Motor neuron (in vitro differentiated cells): ENCODE results near the gene SERTAD1. TPM values are rescaled to one million over a fixed set of nuclear protein-coding genes. Genes with fewer than 3 reads are reported as not detected.
"Not testable (repeated sequence)": the region's sequence is repeated elsewhere in the genome, so short reads cannot be mapped to it uniquely, and the experiment has no call there.

Source experiments
- ATAC-seq, 8 experiments: fragments of 200-7000 bp; cut with Tn5 transposase; replicated peaks in 6 of 8; 2 replicates each; pipeline ENCODE4 v1.8.0; 2021; ENCODE audit warnings: mild to moderate bottlenecking in 8 of 8, moderate library complexity in 8 of 8
- H3K27ac ChIP-seq, 2 donors: fragments of 250-450 bp; sonication (Bioruptor Pico); 2 replicates each; pipeline ENCODE4 v1.9.0; 2021; ENCODE audit warnings: antibody characterized with exemption in 2 of 2, mild to moderate bottlenecking in 2 of 2, moderate library complexity in 1 of 2
- H3K4me1 ChIP-seq, 2 donors: fragments of 250-450 bp; sonication (Bioruptor Pico); replicated peaks in 1 of 2; 2 replicates each; pipeline ENCODE4 v1.6.1; 2021; ENCODE audit warnings: antibody characterized with exemption in 2 of 2, mild to moderate bottlenecking in 2 of 2, moderate library complexity in 1 of 2
- H3K4me3 ChIP-seq, 5 donors: fragments of 250-450 bp; sonication (Bioruptor Pico); 2 replicates each; pipeline ENCODE4 v1.9.0; 2021; ENCODE audit warnings: antibody characterized with exemption in 5 of 5, mild to moderate bottlenecking in 5 of 5, moderate library complexity in 4 of 5
- WGBS, 10 experiments: fragments of 450-650 bp; shearing (Covaris generic); methylation state at CpG; one replicate each; pipeline ENCODE4 v1.0.0; 2022; 5-methylcytosine and 5-hydroxymethylcytosine counted together
- in situ Hi-C, 9 experiments: fragments of 400-800 bp; cut with MboI; loops; one replicate each; pipeline ENCODE4 v1.15.0; 2021; ENCODE audit warnings: low sequenced_read_pairs in 9 of 9, low pct_unique_long_range_greater_than_20kb in 2 of 9; ENCODE audit not compliant: unreplicated experiment in 9 of 9
- total RNA-seq, 8 experiments: library from RNA; unstranded; fragments of 300-600 nt; gene quantifications; 2 replicates each; pipeline versions ENCODE4 v1.2.3 to v1.2.4, GENCODE V29; 2022

Gene SERTAD1
- total RNA-seq, 8 experiments from 2014 or later: 2.6 to 14.8 (median 3.5) TPM

DNA sequence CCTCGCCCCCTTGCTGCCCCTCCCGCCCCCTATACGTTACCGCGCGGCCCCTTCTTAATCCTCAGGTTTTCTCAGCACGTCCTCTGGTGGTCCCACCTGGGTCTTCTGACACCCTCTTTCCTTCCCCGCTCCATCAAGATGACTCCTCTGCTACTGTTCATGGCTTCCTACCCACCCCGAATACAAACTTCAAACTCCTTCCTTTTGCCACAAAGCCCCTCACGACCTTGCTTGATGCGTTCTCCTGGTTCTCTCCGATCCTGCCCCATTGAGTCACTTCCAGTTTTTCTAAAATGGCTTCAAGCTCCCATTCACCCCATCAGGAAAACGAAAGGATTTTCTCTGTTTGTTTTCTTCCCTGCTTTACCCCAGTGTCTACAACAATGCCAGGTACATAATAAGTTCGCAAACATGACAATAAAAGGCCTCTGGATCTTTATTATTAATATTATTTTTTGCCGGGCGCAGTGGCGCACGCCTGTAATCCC, 19.1 kb upstream of the SERTAD1 start:
- H3K27ac ChIP-seq: peak overlapping the region; percentile 86 to 92
- 8 to 56% (median 20%) methylated on average over 1 to 11 of the region's 18 CpGs; no CpG with 5 or more reads in 1 of the 10 experiments for WGBS, 10 experiments
- peaks cover 12 to 21% of the 10 kb centered on the region in 2 donors for H3K4me1 ChIP-seq
- no peak for ATAC-seq
- in situ Hi-C loops: no loop called here
- peak overlapping the region; percentile 52 to 86 (median 66) for H3K4me3 ChIP-seq

DNA sequence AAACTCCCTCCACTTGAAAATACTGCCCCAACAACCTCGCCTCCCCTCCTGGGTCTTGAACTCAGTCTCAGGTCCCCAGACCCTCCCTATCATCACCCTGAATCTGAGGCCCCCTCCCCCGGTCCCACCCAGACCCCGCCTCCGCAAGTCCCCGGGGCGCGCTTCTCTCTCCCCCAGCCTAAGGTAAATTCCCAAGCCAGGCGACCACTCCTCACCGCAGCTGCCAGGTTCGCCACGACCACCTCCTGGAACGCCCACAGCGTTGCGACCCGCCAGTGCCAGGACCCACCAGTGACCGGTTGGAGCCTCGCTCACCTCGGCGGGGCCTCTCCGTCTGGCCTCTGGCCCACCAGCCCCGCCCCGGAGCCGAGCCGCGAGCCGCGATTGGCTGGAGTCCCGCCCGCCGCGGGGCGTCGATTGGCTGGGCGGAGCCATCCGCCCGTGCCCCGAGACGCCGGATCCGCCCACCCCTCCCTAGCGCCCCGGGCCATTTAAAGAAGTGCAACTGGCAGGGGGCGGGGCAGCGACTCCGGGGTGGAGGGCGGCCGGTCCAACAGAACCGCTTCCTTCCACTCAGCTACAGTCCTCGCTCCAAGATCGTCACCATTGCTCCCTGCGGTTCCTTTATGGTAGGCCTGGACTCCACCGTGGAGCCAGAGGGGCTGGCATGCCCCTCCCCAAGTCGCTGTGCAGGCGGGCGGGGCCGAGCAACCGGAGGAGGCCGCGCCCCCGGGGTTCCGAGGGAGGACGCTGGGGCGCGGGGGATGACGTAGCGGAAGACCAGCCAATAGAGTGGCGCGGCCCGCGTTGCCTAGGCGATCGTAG, 18.4 kb upstream of the SERTAD1 start, which contains the start of gene SERTAD3:
SERTAD3 (minus strand) TSS at position 336 of the 825 bp plus-strand sequence. CDS start 2,255 bp downstream, outside the sequence.
- Histone ChIP-seq H3K4me3 (peak within 1 kb of the TSS; percentile 52 to 86 (median 66)), H3K27ac (peak within 1 kb of the TSS; percentile 86 to 92), H3K4me1 (peaks cover 12 to 21% of the 10 kb centered on the region in 2 donors)
- in situ Hi-C loops: no loop called here
- peak; percentile 60 to 80 (median 76) for ATAC-seq
- WGBS, 10 experiments: no CpG with 5 or more reads among the region's 72 CpGs

DNA sequence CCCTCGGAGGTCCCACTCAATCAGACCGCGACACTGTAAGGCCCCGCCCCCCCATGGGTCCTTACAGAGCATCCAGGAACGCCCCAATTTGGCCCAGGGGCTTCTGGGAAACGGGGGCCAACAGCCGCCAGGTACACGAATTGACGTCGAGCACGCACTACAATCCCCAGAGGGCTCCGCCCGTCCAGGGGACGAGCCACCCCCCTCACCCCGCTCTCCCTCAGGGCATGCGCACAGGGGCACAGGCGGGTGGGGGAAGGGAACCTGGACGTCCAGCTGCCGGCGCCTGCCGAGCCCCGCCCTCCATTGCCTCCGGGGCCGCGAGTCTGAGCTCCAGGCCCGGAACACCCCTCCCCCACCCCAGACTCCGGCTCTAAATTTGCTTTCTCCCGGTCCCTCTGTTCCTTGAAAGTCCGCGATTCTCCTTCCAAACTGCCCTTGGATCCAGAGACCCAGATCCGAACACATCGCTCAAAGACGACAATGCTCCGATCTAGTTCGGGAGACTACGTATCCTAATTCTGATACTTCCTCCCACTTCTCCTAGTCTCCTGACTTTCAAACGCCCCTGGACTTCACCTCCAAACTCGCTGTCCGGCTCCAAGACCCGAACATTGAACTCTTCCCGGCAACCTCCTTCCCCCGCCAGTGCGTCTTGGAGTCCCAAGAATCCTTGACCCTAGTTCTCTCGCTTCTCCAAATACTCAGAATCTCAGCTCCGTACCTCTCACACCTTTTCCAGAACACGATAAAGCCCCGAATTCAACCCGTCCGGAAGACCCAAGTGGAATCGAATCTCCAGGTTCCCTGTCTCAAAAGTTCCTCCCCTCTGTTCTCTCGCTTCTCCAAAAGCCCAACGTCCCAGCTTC, 17.6 kb upstream of the SERTAD1 start:
- peak overlapping the region; percentile 52 to 86 (median 66) for H3K4me3 ChIP-seq
- in situ Hi-C loops: no loop called here
- WGBS, 10 experiments: 0 to 7% (median 0%) methylated on average over 3 to 15 of the region's 52 CpGs; no CpG with 5 or more reads in 3 of the 10 experiments
- H3K27ac ChIP-seq: peak overlapping the region; percentile 79 to 92
- ATAC-seq: peak; percentile 61 to 76 (median 70)
- H3K4me1 ChIP-seq: peaks cover 12 to 21% of the 10 kb centered on the region in 2 donors

DNA sequence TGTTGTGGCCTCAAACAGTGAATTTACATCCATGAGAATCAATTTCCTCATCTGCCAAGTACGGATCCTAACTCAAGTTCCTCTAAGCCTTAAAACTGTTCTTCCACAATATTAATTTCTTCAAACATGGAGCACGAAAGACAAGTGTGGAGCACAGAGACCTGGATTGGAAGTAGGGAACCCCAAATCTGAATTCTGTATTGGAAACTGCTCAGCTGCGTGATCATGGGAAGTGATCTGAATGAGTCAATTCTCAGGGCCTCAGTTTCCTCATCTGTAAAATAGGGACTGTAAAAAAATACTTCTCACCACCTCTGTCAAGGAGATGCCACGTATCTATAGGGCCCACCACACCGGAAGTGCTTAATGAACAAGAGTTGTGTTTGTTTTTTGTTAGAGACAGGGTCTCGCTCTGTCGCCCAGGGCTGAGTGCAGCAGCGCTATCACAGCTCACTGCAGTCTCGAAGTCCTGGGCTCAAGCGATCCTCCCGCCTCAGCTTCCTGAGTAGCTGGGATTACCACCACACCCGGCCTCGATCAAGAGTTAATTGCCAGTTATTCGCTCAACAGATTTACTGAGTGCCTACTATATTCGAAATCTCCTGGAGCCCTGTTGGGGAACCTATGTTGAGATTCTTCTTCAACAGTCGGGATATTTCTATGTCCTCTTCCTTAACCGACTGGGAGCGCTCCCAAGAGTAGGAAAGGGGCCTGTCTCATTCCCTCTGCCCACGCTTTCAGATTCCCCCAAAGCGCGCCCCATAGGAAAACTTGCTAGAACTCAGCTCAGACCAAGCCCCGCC, 16.7 kb upstream of the SERTAD1 start:
- in situ Hi-C loops: no loop called here
- peak overlapping the region; percentile 52 to 86 (median 66) for H3K4me3 ChIP-seq
- peaks cover 12 to 21% of the 10 kb centered on the region in 2 donors for H3K4me1 ChIP-seq
- 0 to 85% (median 41%) methylated on average over 3 to 9 of the region's 22 CpGs; no CpG with 5 or more reads in 2 of the 10 experiments for WGBS, 10 experiments
- peak in 2 of 8 experiments; percentile 1 to 3 for ATAC-seq
- H3K27ac ChIP-seq: no peak overlapping the region

DNA sequence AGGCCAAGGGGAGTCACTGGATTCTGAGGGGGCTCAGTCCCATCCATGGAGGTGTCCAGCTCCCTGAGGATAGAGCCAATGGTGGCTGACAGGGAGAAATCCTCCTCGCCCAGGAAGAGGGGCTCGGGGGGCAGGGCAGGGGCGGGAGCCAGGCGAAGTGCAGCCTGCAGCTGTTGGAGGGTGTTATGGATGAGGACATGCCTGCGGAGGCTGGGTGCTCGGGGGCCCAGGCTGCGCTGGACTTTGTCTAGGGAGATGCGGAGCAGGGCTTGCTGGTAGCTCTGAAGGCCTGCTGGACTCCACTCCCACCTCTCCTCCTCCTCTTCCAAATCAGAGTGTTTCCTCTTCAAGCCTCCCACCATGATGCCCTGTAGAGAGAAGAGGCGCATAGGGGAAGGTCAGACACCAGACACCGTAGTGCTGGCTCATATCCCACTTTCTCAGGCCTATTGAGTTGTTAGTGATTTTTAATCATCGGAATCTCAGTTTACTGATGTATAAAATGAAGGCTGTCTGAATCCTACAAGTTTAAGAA, 16.0 kb upstream of the SERTAD1 start:
- in situ Hi-C loops: no loop called here
- Histone ChIP-seq H3K4me1 (peaks cover 12 to 21% of the 10 kb centered on the region in 2 donors), H3K4me3 (no peak overlapping the region), H3K27ac (no peak overlapping the region)
- ATAC-seq: no peak
- 33 to 95% (median 79%) methylated on average over 1 to 4 of the region's 11 CpGs; no CpG with 5 or more reads in 6 of the 10 experiments for WGBS, 10 experiments

DNA sequence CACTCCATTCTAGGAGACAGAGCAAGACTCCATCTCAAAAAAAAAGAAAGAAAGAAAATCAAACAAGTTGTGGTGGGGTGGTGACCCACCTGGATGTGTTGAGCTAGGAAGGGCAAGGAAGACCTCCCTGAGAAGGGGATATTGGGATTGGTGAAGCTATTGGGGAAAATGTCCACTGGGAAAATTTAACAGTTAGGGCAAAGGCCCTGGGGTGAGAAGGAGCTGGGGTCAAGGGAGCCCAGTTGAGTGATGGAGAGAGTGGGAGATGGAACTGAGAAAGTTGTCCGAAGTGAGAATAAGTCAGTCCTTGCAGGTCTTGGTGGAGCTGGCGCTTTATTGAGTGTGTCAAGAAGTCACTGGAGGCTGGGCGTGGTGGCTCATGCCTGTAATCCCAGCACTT, 12.5 kb upstream of the SERTAD1 start:
- no peak overlapping the region for H3K4me3 ChIP-seq
- H3K4me1 ChIP-seq: peaks cover 7 to 13% of the 10 kb centered on the region in 2 donors
- no peak for ATAC-seq
- H3K27ac ChIP-seq: no peak overlapping the region
- 80 to 100% (median 91%) methylated on average over 1 to 3 of the region's 3 CpGs; no CpG with 5 or more reads in 4 of the 10 experiments for WGBS, 10 experiments
- in situ Hi-C loops: no loop called here

DNA sequence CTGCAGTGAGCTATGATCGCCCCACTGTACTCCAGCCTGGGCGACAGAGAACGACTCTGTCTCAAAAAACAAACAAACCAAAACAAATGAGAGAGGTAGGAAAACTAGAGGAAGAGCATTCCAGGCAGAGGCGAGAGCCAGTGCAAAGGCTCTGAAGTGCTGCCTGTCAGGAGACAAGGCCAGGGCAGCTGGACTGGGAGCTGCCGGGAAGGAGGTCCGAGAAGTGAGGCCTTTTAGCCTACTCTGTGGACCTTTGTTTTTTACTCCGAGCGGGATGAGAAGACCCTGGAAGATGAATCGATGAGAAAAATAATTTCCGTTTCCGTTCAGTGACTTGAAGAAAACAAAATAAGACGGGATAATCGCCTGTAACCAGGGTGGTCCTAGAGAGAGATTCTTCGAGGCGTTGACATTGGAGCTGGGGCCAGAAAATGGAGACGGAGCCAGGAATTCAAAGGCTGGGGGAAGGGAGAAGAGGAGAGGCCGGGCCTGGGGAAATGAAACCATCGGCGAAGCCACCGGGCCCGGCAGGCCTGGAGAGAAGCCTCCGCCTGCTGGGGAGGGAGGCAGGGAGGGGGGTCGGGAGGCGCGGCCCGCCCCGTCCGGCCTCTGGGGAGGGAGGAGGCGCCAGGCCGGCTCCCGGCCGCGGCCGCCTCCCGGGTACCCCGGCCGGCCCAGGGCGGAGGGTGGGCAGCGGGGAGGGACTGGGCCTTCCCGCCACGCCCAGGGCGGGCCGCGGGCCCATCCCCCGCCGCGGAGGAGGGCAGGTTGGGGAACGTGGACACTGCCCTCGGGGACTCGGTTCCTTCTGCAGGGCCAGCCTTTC, 7.8 kb upstream of the SERTAD1 start:
- H3K27ac ChIP-seq: peak overlapping the region; percentile 83 to 89
- in situ Hi-C loops: no loop called here

DNA sequence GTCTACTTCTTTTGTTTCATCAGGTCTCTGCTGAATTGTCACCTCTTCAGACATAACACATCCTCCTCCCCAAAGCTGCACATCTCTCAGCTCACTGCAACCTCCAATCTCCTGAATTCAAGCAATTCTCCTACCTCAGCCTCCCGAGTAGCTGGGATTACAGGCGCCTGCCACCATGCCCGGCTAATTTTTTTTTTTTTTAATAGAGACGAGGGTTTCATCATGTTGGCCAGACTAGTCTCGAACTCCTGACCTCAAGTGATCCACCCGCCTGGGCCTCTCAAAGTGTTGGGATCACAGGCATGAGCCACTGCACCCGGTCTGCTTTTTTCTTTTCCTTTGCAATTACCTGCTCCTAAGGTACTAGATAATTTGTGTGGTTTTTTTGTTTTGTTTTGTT, 7.0 kb upstream of the SERTAD1 start:
- ATAC-seq, in situ Hi-C loops, H3K4me3 ChIP-seq: not testable (repeated sequence)
- WGBS, 10 experiments: 17 to 100% (median 83%) methylated on average over 1 to 5 of the region's 7 CpGs; no CpG with 5 or more reads in 3 of the 10 experiments
- H3K4me1 ChIP-seq: peaks cover 13 to 18% of the 10 kb centered on the region in 2 donors
- peak overlapping the region in 1 of 2 donors; percentile 89 for H3K27ac ChIP-seq

More for the DNA sequence above, 7.8 kb upstream of the SERTAD1 start:
- ATAC-seq: peak; percentile 90 to 98 (median 94)
- H3K4me3 ChIP-seq: peak overlapping the region; percentile 4 to 27 (median 22)
- 0 to 15% (median 5%) methylated on average over 1 to 13 of the region's 50 CpGs; no CpG with 5 or more reads in 1 of the 10 experiments for WGBS, 10 experiments
- H3K4me1 ChIP-seq: peaks cover 13 to 18% of the 10 kb centered on the region in 2 donors

DNA sequence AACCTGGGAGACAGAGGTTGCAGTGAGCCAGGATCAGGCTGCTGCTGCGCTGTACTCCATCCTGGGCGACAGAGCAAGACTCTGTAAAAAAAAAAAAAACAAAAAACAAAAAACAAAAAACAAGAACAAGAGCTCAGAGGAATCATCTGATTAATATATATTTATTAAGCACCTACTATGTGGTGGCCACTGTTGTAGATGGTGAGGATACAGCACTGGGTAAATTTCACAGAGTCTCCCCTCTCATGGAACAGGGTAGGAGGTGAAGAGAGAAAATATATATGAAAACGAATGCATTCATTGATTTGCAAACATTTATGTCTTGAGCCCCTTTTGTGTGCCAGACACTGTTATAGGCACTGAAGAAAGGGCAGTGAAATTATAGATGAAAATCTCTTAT, 5.9 kb upstream of the SERTAD1 start:
- H3K4me3 ChIP-seq: no peak overlapping the region
- H3K27ac ChIP-seq: no peak overlapping the region
- in situ Hi-C loops: no loop called here
- peaks cover 13 to 18% of the 10 kb centered on the region in 2 donors for H3K4me1 ChIP-seq
- 89 to 100% (median 92%) methylated on average over 1 to 3 of the region's 3 CpGs; no CpG with 5 or more reads in 1 of the 10 experiments for WGBS, 10 experiments
- no peak for ATAC-seq

DNA sequence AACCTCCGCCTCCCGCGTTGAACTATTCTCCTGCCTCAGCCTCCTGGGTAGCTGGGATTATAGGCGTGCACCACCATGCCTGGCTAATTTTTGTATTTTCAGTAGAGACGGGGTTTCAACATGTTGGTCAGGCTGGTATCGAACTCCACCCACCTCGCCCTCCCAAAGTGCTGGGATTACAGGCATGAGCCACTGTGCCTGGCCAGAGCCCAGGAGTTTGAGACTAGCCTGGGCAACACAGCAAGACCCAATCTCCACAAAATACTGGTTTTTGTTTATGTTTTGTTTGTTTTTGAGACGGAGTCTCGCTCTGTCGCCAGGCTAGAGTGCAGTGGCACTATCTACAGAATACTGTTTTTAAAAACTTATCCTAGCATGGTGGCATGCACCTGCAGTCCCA, 4.5 kb upstream of the SERTAD1 start:
- H3K27ac ChIP-seq, in situ Hi-C loops, H3K4me3 ChIP-seq, ATAC-seq: not testable (repeated sequence)
- WGBS, 10 experiments: 76 to 100% (median 100%) methylated on average over 1 to 6 of the region's 10 CpGs; no CpG with 5 or more reads in 3 of the 10 experiments
- H3K4me1 ChIP-seq: peaks cover 13 to 18% of the 10 kb centered on the region in 2 donors

DNA sequence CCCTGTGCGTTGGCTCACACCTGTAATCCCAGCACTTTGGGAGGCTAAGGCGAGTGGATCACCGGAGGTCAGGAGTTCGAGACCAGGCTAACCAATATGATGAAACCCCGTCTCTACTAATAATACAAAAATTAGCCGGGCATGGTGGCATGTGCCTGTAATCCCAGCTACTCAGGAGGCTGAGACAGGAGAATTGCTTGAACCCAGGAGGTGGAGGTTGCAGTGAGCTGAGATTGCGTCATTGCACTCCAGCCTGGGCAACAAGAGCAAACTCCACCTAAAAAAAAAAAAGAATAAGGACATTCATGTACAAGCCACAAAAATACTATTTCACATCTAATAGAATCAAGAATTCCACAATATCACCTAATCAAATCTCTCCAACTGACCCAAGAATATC, 2.4 kb upstream of the SERTAD1 start:
- in situ Hi-C loops, H3K4me3 ChIP-seq, ATAC-seq, H3K27ac ChIP-seq: not testable (repeated sequence)
- H3K4me1 ChIP-seq: peaks cover 6 to 12% of the 10 kb centered on the region in 2 donors
- 88 to 100% (median 100%) methylated on average over 1 to 6 of the region's 7 CpGs; no CpG with 5 or more reads in 3 of the 10 experiments for WGBS, 10 experiments
